B cell (primary cell): Measurements from ENCODE around the gene EHBP1. TPM values are rescaled to one million over a fixed set of nuclear protein-coding genes. Genes with fewer than 3 reads are reported as not detected.

ENCODE experiments used
- ATAC-seq: fragments of 200-7000 bp; cut with Tn5 transposase; one replicate; pipeline ENCODE4 v1.10.0; 2021; ENCODE audit warnings: low read depth, mild to moderate bottlenecking, moderate number of reproducible peaks, moderate library complexity
- CTCF ChIA-PET: fragments of 350-600 bp; sonication (Branson Sonifier 250); formaldehyde crosslinking; loops from one replicate; lab custom pipeline; 2021; ENCODE audit warnings: antibody characterized with exemption, inconsistent platforms; lab: Charles Lee
- POLR2A ChIA-PET: fragments of 350-600 bp; sonication (Branson Sonifier 250); formaldehyde crosslinking; loops from one replicate; lab custom pipeline; 2021; ENCODE audit warnings: antibody characterized with exemption; lab: Charles Lee
- DNase-seq: peaks from one replicate; pipeline ENCODE4 v3.0.0; 2013
- H2AFZ ChIP-seq: 2 replicates; pipeline ENCODE4 v1.6.1; 2012; ENCODE audit warnings: mild to moderate bottlenecking, low read depth, low read length; ENCODE audit not compliant: insufficient read depth, poor library complexity, severe bottlenecking
- H3K27ac ChIP-seq, 2 donors: 1 replicate in 1 of 2; 2 replicates in 1 of 2; pipeline ENCODE4 v1.5.1; 2012 to 2013; ENCODE audit warnings: low read length in 2 of 2, mild to moderate bottlenecking in 2 of 2, moderate library complexity in 1 of 2
- H3K27me3 ChIP-seq, 4 experiments: fragments of 200-600 bp in 1 of 4; sonication (generic) in 1 of 4; replicated peaks in 1 of 4; 1 replicate in 2 of 4; 2 replicates in 2 of 4; pipeline versions ENCODE4 v1.6.1 to v1.7.0; 2013 to 2016; ENCODE audit warnings: low read length in 3 of 4, mild to moderate bottlenecking in 2 of 4, mixed read lengths in 1 of 4, moderate library complexity in 1 of 4; ENCODE audit not compliant: insufficient read depth in 4 of 4, control insufficient read depth in 3 of 4; ENCODE audit errors: control extremely low read depth in 1 of 4
- H3K36me3 ChIP-seq, 2 experiments: replicated peaks in 1 of 2; 1 replicate in 1 of 2; 2 replicates in 1 of 2; pipeline versions ENCODE4 v1.6.1 to v1.7.1; 2013; ENCODE audit warnings: low read length in 1 of 2; ENCODE audit not compliant: insufficient read depth in 2 of 2, control insufficient read depth in 1 of 2; ENCODE audit errors: control extremely low read depth in 1 of 2, extremely low read depth in 1 of 2
- H3K4me1 ChIP-seq, 2 donors: fragments of 200-600 bp in 1 of 2; sonication (generic) in 1 of 2; 1 replicate in 1 of 2; 2 replicates in 1 of 2; pipeline versions ENCODE4 v1.5.1 to v1.6.1; 2013 to 2017; ENCODE audit warnings: low read length in 2 of 2; ENCODE audit not compliant: control insufficient read depth in 2 of 2, insufficient read depth in 2 of 2
- H3K4me2 ChIP-seq: replicated peaks from 2 replicates; pipeline ENCODE3; 2012; ENCODE audit warnings: mild to moderate bottlenecking, low read depth, low read length; ENCODE audit not compliant: poor library complexity, severe bottlenecking
- H3K4me3 ChIP-seq, 5 experiments: fragments of 200-600 bp in 1 of 5; sonication (generic) in 1 of 5; 1 replicate in 3 of 5; 2 replicates in 2 of 5; pipeline versions ENCODE4 v1.5.1 to v1.7.0; 2011 to 2016; ENCODE audit warnings: low read length in 4 of 5, mild to moderate bottlenecking in 4 of 5, low read depth in 2 of 5, control low read depth in 1 of 5, moderate library complexity in 1 of 5; ENCODE audit not compliant: insufficient read depth in 1 of 5; ENCODE audit errors: control extremely low read depth in 1 of 5, extremely low read depth in 1 of 5
- H3K79me2 ChIP-seq: fragments of 200-600 bp; sonication (generic); one replicate; pipeline ENCODE4 v1.6.0; 2016; ENCODE audit warnings: low read length; ENCODE audit not compliant: control insufficient read depth, insufficient read depth
- H3K9ac ChIP-seq: fragments of 200-600 bp; sonication (generic); 2 replicates; pipeline ENCODE4 v1.6.1; 2017; ENCODE audit warnings: mild to moderate bottlenecking, low read length, moderate library complexity
- H3K9me3 ChIP-seq, 3 donors: one replicate each; pipeline versions ENCODE4 v1.6.1 to v1.7.1; 2013; ENCODE audit warnings: low read length in 2 of 3; ENCODE audit not compliant: control insufficient read depth in 2 of 3, insufficient read depth in 1 of 3; ENCODE audit errors: control extremely low read depth in 1 of 3
- H4K20me1 ChIP-seq: 2 replicates; pipeline ENCODE4 v1.6.0; 2012; ENCODE audit warnings: mild to moderate bottlenecking, low read length; ENCODE audit not compliant: insufficient read depth, control insufficient read depth, poor library complexity, severe bottlenecking
- H3K27ac Mint-ChIP-seq: one replicate; pipeline ENCODE4 v1.8.0; 2021; ENCODE audit warnings: mixed read lengths
- H3K27me3 Mint-ChIP-seq: one replicate; pipeline ENCODE4 v1.8.0; 2021; ENCODE audit warnings: mixed read lengths
- H3K4me1 Mint-ChIP-seq: one replicate; pipeline ENCODE4 v1.8.0; 2021; ENCODE audit warnings: mixed read lengths
- H3K4me3 Mint-ChIP-seq: one replicate; pipeline ENCODE4 v1.8.0; 2021; ENCODE audit warnings: mixed read lengths
- H3K9me3 Mint-ChIP-seq: one replicate; pipeline ENCODE4 v1.8.0; 2022; ENCODE audit warnings: mixed read lengths; ENCODE audit not compliant: insufficient read depth
- EZH2 ChIP-seq: IDR thresholded peaks from 2 replicates; pipeline ENCODE4 v1.6.1; 2012; ENCODE audit warnings: borderline replicate concordance, low read depth, mild to moderate bottlenecking, moderate library complexity, low read length; ENCODE audit not compliant: insufficient read depth, poor library complexity, severe bottlenecking
- WGBS: methylation state at CpG from one replicate; pipeline ENCODE4 v1.1.5; 2013; ENCODE audit warnings: missing lambda C conversion rate; ENCODE audit not compliant: insufficient coverage; 5-methylcytosine and 5-hydroxymethylcytosine counted together
- intact Hi-C: fragments of 100-400 bp; cut with micrococcal nuclease; formaldehyde crosslinking; loops from one replicate; pipeline ENCODE4 v1.10.0; 2022
- polyA plus RNA-seq: library from polyadenylated mRNA; depleted of rRNA; stranded (reverse); fragments of >200 nt; gene quantifications from 2 replicates; pipeline ENCODE4 v1.2.3, GENCODE V29; 2012
- total RNA-seq, 2 donors: library from RNA; stranded (reverse); fragments of 120-200 nt in 1 of 2; gene quantifications; 1 replicate in 1 of 2; 2 replicates in 1 of 2; pipeline versions ENCODE4 v1.2.3 to v1.2.4, GENCODE V29; 2013 to 2022
- TF ChIP-seq, protein P1 (sequence below): fragments of 200-600 bp; IDR thresholded peaks from one replicate; pipeline ENCODE4 v1.8.0; 2022; ENCODE audit warnings: antibody characterized with exemption, mild to moderate bottlenecking

Gene EHBP1
- total and polyA plus RNA-seq, 2 donors (not counting 1 experiment from before 2014, with no cell fraction given) = 8.8 to 34.7 TPM

DNA sequence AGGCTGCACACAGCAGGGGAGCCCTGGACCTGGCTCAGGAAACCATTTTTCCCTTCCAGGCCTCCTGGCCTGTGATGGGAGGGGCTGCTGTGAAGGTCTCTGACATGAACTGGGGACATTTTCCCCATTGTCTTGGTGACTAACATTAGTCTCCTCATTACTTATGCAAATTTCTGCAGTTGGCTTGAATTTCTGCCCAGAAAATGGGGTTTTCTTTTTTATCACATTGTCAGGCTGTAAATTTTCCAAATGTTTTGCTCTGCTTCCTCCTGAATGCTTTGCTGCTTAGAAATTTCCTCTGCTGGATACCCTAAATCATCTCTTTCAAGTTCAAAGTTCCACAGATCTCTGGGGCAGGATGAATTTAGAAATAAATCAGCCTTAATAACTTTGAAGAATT is 78.2 kb downstream of the EHBP1 start:
- H3K27me3 ChIP-seq = no peaks in the 10 kb centered on the region
- TF ChIP-seq, protein P1, sequence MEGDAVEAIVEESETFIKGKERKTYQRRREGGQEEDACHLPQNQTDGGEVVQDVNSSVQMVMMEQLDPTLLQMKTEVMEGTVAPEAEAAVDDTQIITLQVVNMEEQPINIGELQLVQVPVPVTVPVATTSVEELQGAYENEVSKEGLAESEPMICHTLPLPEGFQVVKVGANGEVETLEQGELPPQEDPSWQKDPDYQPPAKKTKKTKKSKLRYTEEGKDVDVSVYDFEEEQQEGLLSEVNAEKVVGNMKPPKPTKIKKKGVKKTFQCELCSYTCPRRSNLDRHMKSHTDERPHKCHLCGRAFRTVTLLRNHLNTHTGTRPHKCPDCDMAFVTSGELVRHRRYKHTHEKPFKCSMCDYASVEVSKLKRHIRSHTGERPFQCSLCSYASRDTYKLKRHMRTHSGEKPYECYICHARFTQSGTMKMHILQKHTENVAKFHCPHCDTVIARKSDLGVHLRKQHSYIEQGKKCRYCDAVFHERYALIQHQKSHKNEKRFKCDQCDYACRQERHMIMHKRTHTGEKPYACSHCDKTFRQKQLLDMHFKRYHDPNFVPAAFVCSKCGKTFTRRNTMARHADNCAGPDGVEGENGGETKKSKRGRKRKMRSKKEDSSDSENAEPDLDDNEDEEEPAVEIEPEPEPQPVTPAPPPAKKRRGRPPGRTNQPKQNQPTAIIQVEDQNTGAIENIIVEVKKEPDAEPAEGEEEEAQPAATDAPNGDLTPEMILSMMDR = no peak
- TF ChIP-seq EZH2 = no peak
- no peak for DNase-seq
- no peak overlapping the region for H2AFZ ChIP-seq
- H4K20me1 ChIP-seq = no peaks in the 10 kb centered on the region
- H3K4me1 ChIP-seq = no peaks in the 10 kb centered on the region
- Mint-ChIP-seq H3K4me3 (no peak overlapping the region), H3K27ac (no peak overlapping the region), H3K9me3 (peaks cover 4% of the 10 kb centered on the region), H3K27me3 (no peaks in the 10 kb centered on the region), H3K4me1 (no peaks in the 10 kb centered on the region)
- intact Hi-C loops = no loop called here
- H3K79me2 ChIP-seq = peaks cover 6% of the 10 kb centered on the region
- no peak overlapping the region for H3K4me2 ChIP-seq
- H3K27ac ChIP-seq = no peak overlapping the region
- no peaks in the 10 kb centered on the region for H3K36me3 ChIP-seq
- no peak overlapping the region for H3K4me3 ChIP-seq
- ChIA-PET CTCF (no interaction called here), POLR2A (no interaction called here)
- no peak for ATAC-seq
- peaks cover 0 to 10% (median 9%) of the 10 kb centered on the region in 3 donors for H3K9me3 ChIP-seq
- no peak overlapping the region for H3K9ac ChIP-seq

DNA sequence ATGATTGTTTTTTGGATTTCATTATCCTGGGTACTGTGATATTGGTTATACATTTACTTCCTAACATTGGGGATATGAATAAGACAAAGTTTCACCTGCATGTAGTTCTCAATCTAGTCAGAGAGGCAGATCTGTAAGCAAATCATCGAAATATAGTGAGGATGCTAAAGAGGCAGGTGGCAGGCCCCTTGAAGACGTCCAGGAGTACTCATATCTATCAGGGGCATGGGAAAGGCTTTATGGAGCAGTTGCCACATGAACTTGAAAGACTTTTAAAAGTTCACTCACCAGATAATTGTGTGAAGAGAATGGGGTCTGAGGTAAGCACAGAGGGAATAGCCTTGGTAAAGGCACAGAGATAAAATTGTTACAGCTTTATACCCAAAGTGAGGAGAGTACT is 78.8 kb downstream of the EHBP1 start:
- Mint-ChIP-seq H3K4me1 (no peaks in the 10 kb centered on the region), H3K27ac (no peak overlapping the region), H3K27me3 (no peaks in the 10 kb centered on the region), H3K9me3 (peaks cover 4% of the 10 kb centered on the region), H3K4me3 (no peak overlapping the region)
- 100% methylated on average over 2 of the region's 2 CpGs for WGBS
- Histone ChIP-seq H3K79me2 (peaks cover 6% of the 10 kb centered on the region), H3K36me3 (no peaks in the 10 kb centered on the region), H2AFZ (no peak overlapping the region), H3K4me3 (no peak overlapping the region), H3K27me3 (no peaks in the 10 kb centered on the region), H3K9ac (no peak overlapping the region), H3K9me3 (peaks cover 0 to 10% (median 9%) of the 10 kb centered on the region in 3 donors), H3K4me1 (no peaks in the 10 kb centered on the region), H3K4me2 (no peak overlapping the region), H3K27ac (no peak overlapping the region), H4K20me1 (no peaks in the 10 kb centered on the region)
- ChIA-PET POLR2A (no interaction called here), CTCF (no interaction called here)
- ATAC-seq = no peak
- no peak for TF ChIP-seq EZH2
- TF ChIP-seq, protein P1 = no peak
- no peak for DNase-seq
- intact Hi-C loops = no loop called here
